ENCODE results near the gene MRRF.

DNA sequence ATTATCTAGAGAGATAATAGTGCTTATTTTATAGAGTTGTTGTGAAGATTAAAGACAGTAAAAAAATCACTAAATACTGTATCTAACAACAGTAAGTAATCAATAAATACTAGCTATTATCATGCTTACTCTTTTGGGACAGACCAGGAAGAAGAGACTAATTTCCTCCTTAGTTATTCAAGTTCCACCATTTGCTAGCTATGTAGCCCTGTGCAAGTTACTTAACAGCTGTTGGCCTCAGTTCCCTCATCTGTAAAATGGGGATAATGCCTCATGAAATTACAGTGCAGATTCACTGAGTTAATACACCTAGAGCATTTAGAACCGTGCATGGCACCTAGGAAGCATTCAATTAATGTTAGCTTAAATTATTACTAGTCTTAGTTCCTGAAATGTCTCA lies 2.6 kb upstream of the MRRF start:
- TF ChIP-seq POLR2AphosphoS5 (IDR thresholded peaks at IDR 0.05; ENCODE audit: low read depth, low read length) (no peak), SIN3A (IDR thresholded peaks at IDR 0.05; ENCODE audit: borderline replicate concordance, insufficient read depth, low read length) (no peak), TAF1 (IDR thresholded peaks at IDR 0.05; ENCODE audit: borderline replicate concordance, insufficient read depth, low read length) (no peak)
